CD4-positive, alpha-beta T cell treated with Interleukin-1 beta for 1 hour (primary cell): Measurements from ENCODE around the gene GRIK4.
"Not testable (repeated sequence)": the region's sequence is repeated elsewhere in the genome, so short reads cannot be mapped to it uniquely, and the experiment has no call there.

Source experiments
- DNase-seq, 2 donors: peaks; one replicate each; pipeline ENCODE4 v3.0.0-alpha.2; 2020 to 2022

The GRIK4 gene

GRCh38 chr11:120577041-120577440 is 65.5 kb downstream of the GRIK4 start:
- DNase-seq: no peak

- DNase-seq: no peak
Observed at GRCh38 chr11:120577624-120578363, 66.2 kb downstream of the GRIK4 start.

GRCh38 chr11:120578596-120579154 is 67.1 kb downstream of the GRIK4 start:
- no peak for DNase-seq

DNA sequence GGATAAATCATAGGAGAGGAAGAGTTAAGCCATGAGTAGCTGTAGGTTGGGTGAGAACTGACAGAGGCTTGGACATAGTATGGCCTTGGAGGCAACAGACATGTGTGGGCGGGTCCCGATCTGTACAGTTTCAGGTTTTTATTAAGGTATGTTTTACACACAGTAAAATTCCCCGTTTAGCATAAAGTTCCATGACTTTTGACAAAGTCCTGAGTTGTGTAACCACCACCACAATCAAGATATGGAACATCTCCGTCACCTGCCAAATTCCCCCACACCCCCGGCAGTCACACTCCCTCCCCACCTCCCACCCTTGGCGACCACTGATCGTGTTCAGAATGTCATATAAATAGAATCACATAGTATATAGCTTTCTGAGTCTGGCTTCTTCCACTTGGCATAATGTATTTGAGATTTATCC is 68.1 kb downstream of the GRIK4 start:
- no peak for DNase-seq

GRCh38 chr11:120581313-120581712 is 69.8 kb downstream of the GRIK4 start:
- no peak for DNase-seq

- not testable (repeated sequence) for DNase-seq
Observed at GRCh38 chr11:120582535-120582934, 71.0 kb downstream of the GRIK4 start.

DNA sequence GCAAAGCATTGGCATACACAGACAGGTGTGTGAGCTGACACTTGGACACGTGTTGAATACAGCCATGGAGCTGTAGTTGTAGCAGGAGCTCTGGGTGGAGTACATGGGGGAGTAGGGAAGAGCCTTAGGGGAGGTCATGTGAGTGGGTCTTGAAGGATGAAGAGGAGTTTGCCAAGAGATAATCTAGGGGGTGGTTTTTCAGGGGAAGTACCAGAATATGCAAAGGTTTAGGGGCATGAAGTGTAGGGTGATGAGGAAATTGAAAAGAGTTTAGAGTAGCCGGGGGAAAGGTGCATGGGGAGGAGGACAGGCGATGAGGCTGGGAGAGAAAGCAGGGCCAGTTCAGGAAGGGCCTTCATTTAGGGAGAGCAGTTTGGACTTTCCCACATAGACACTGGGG is 74.5 kb downstream of the GRIK4 start:
- no peak for DNase-seq

GRCh38 chr11:120586728-120587127 is 75.2 kb downstream of the GRIK4 start:
- DNase-seq: no peak

GRCh38 chr11:120587299-120587698 is 75.8 kb downstream of the GRIK4 start:
- no peak for DNase-seq

DNA sequence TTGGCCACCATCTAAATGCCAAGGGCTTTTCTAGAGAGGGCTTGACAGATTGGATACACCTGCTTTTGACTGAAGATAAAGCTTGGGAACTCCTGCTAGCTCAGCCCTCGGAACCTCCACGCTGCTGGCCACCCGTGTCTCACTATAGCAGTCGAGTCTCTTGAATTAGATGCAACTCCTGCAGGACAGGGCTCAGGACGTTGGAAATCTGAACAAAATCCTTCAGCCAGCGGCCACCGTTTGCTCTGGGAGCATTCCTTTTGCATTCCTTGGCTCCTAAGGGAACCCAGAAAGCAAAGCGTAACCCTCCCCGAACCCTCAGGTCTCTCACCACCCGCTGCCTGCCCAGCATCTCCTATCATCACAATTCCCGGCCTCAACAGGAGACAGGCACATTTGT is 77.8 kb downstream of the GRIK4 start:
- DNase-seq: no peak

DNA sequence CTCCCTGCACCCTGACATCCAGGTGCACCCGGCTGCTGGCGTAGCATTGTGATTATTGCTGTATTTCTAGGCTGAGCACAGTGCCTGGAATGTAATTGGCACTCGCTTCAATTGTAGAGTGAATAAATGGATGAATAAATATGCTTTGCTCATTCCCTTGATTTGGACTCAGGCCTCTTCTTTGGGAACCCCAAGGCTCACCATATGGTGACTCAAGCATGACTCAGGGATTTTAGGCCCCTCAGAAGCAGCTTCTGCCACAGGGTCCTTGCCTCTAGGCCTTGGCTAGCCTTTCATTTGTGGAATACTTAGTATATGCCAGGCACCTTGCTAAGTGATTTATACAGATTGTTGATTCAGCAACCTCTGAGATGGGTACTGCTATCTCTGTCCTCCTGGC is 78.9 kb downstream of the GRIK4 start:
- DNase-seq: no peak

GRCh38 chr11:120594746-120595145 is 83.2 kb downstream of the GRIK4 start:
- no peak for DNase-seq

GRCh38 chr11:120595557-120595956 is 84.0 kb downstream of the GRIK4 start:
- DNase-seq: no peak

DNA sequence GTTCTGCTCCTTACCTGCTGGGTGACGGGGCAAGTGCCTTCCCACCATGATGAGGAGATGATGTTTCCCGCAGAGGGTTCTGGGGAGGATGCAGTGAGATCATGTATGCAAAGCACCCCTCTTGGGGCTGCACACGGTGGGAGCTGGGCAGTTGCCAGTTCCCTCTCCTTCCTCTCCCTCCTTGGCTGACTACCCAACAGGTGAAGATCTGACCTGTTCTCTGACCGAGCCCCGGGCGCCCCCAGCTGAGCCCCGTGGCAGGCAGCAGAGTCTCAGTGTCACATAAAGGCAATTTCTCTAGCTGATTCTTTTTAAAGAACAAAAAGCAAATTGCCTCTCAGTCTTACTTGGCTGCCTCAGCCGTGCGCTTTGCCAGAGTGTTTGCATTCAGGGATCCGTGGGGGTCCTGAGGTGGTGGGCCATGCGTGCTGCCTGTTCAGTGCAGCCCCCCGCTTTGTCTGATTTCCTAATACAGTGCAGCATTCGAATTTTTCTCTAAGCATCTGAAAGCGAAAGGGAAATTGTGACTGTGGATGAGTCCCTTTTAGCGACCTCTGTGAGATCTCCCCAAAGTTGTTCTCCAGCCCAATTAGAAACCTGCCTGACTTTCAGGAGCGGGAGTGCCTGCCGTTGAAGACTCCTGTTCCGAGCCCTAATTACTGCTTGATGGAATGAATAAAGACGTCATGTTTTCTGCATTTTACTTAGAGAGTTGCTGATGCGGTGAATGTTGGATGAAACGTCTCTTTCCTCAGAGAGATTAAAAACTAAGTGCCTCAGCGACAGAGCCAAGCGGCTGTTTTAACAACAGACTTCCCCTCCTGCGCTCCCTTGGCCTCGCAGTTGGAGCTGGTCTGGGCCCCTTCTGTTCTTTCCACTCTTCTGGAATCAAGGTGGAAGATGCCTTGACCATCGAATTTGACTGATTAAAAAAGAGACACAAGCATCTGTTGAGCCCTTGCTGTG is 86.0 kb downstream of the GRIK4 start:
- DNase-seq: no peak

DNA sequence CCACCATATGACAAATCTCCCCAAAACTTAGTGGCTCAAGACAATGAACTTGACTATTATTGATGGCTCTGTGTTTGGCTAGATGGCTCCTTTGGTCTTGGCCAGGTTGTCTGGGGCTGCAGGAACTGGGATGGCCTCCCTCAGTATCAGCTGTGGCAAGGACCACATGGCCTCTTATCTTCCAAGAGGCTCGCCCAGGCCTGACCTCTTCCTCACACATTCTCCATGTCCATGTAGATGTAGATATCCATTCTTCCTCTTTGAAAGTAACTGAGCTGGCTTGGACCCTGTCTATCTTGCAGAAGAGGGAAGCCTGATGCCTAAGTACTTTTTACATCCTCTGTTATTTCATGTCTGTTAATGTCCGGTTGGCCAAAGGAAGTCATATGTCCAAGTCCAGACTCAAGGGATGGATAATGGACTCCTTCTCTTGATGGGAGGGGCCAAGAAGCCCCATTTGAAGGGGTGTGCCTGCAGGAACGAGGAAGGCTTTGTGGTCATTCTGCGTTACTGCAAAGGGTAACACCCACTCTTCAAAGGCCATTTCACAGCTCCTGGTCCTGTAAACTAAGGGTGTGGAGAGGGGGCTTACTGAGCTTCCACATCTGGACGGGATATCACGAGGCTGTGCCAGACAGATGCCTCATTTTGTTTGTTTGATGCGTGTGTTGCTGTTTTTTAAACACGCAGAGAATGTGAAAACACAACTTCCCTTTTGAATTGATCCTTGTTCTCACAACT is 87.1 kb downstream of the GRIK4 start:
- DNase-seq: no peak

DNA sequence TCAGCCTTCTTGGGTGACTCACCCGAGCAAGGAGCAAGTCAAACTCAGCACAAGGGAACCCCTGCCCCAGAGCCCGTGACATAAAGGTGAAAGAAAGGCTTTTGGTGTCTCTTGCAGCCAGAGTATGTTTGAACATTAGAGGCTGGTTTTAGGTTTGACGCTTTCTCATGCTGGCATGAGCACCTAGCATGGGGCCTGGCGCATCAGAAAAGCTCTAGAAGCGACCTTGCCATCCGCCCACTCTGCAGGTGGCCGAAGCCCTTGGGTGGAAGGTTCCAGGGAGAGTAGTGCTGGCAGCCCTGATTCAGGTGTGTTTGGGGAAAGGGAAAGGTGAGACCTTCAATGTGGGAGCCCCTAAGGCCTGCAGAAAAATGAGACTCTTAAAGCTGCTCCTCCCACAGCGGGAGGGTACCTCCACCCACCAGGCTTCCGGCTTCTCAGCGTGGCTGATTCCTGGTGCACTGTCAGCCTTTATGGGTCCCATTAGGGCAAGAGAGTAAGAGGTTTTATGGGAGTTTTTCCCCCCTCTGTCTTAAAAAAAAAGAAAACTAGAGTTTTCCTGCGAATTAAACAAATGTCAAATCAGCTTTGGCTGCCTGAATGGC is 88.4 kb downstream of the GRIK4 start:
- DNase-seq: no peak

DNA sequence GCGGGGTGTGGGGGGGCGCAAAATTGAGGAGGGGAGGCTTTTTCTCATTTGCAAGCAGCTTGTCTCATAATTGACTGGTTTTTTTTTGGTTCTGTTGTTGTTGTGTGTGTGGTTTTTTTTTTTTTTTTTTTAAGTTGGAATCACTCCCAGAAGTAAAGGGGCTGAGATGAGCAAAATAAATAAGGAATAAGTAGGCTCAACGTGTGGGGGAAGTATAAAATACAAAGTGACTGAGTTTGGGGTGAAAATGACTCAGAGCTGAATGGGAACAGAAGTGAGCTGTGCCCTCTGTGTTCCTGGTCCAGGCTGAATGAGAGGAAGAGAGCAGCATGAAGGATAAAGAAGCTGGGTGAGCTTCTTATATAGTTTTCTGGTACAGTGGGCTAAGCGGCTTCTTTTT is 90.0 kb downstream of the GRIK4 start:
- DNase-seq: no peak

GRCh38 chr11:120603071-120603470 is 91.5 kb downstream of the GRIK4 start:
- no peak for DNase-seq

DNA sequence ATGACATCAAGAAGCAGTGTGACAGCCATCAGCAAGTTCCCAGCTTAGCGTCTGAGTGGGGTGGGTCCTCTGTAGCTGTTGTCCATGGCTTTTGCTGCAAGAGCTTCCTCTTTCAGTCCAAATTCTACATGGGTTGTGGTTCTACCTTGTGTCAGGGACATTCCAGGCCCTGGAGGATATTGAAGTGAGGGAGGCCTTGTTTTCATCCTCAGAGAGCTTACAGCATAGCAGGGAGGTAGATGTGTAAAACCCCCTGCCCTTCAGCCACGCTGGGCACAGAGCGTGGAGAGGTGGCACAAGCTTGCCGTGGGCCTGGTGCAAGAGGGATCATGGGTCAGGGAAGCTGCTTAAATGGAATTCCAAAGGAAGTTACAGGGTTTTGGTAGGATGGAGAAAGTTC is 93.9 kb downstream of the GRIK4 start:
- no peak for DNase-seq

DNA sequence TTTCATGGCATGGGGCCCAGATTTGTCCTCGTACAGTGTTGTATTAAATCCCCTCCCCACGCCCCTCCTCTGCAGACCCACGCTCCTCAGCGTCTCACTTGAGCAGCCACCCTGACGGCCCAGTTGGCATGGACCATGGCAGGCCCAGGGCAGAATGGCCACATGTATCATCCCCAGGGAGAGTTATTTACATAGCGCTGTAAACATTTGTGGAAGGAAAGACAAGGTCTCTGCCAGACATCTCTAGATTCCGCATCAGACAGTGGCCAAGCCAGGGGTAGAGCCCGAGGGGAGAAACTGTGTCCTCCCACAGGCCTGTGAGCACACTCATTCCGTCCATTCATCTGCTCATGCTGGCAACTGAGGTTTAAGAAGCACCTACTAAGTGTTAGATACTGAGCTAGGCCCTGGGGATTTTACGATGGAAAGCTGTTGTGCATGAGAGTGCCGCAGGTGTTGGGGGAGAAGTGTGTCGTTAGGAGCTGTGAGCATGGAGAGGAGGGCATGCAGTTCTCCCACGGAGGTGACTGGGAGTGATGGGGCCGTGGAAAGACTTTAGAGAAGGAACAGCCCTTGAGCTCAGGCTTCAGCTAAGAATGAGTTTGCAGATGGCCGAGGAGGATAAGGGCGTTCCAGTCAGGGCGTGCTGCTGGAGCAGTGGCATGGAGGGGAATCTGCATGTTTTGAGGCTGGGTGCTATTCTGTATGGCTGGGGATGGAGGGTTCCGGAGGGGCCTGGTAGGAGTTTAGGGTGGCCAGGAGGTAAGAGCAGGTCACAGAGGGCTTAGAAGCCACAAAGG is 94.9 kb downstream of the GRIK4 start:
- DNase-seq: no peak

DNA sequence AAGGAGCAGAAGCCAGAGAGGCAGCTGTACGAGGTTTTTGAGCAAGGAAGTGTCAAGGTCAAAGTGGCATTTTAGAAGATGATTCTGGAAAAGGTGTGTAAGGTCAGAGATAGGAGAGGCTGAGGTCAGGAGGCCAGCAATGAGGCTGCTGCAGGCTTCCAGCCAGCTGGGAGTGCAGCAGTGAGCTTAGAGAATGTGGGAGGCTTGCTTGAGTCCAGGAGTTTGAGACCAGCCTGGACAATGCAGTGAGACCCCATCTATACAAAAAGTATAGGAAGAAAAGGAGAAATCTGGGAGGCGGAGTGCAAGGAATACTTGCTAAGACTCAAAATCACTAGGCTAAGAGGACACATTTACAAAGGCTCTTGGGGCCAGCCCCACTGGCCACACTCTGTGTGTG is 96.5 kb downstream of the GRIK4 start:
- DNase-seq: no peak

DNA sequence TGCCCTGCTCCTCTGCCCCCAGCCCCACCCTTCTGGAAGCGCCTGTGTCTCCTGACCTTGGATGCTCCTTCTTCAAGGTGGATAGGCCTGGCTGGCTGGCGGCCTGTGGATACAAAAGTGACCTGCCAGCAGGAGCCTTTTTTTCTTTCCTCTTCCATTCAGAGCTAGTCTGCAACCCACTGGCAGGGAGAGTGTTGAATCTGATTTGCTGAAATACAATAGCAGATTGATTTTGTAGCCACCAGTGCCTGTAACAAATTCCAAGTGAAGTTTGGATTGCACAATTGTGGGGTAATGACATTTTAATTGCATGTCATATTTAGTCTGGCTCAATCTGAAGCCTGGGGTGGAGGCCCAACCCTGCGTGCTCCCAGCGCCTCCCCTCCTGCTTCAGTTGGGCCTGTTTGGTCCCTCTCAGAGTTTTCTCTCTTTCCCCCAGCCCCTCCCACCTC is 97.2 kb downstream of the GRIK4 start:
- DNase-seq: no peak
